Suprapubic skin (tissue), 4 donors: Measurements from ENCODE around the gene CSNK1G2. TPM values are rescaled to one million over a fixed set of nuclear protein-coding genes. Genes with fewer than 3 reads are reported as not detected.

Experiments used
- DNase-seq, 2 donors: peaks; one replicate each; pipeline ENCODE4 v3.0.0-alpha.2; 2019; ENCODE audit warnings: low spot score in 2 of 2
- H3K27ac ChIP-seq: fragments of 200-600 bp; sonication (generic); one replicate; pipeline ENCODE4 v1.5.1; 2019
- H3K27me3 ChIP-seq: fragments of 200-600 bp; sonication (generic); one replicate; pipeline ENCODE4 v1.5.1; 2019
- H3K36me3 ChIP-seq: fragments of 200-600 bp; sonication (generic); one replicate; pipeline ENCODE4 v1.5.1; 2019
- H3K4me1 ChIP-seq: fragments of 200-600 bp; sonication (generic); one replicate; pipeline ENCODE4 v1.5.1; 2019
- H3K4me3 ChIP-seq: fragments of 200-600 bp; sonication (generic); one replicate; pipeline ENCODE4 v1.5.1; 2019; ENCODE audit warnings: mild to moderate bottlenecking
- H3K9me3 ChIP-seq: fragments of 200-600 bp; sonication (generic); one replicate; pipeline ENCODE4 v1.5.1; 2019
- CTCF ChIP-seq, 2 donors: fragments of 200-600 bp in 1 of 2; fragments of 450-650 bp in 1 of 2; sonication (generic) in 1 of 2; IDR thresholded peaks; one replicate each; pipeline ENCODE4 v1.5.1; 2016 to 2019; ENCODE audit warnings: antibody characterized with exemption in 2 of 2, mild to moderate bottlenecking in 1 of 2, moderate library complexity in 1 of 2
- EP300 ChIP-seq: sonication (generic); formaldehyde crosslinking; IDR thresholded peaks from one replicate; pipeline ENCODE4 v1.6.1; 2017; ENCODE audit warnings: antibody characterized with exemption
- POLR2A ChIP-seq, 2 donors: fragments of 450-650 bp; IDR thresholded peaks; one replicate each; pipeline ENCODE4 v1.6.1; 2017; ENCODE audit warnings: antibody characterized with exemption in 2 of 2, mild to moderate bottlenecking in 2 of 2, moderate library complexity in 2 of 2
- POLR2AphosphoS5 ChIP-seq, 3 donors: sonication (generic); formaldehyde crosslinking; IDR thresholded peaks; one replicate each; pipeline ENCODE4 v1.6.1; 2017; ENCODE audit warnings: antibody characterized with exemption in 3 of 3
- WGBS: methylation state at CpG from one replicate; pipeline ENCODE4 v1.1.5; 2018; 5-methylcytosine and 5-hydroxymethylcytosine counted together
- total RNA-seq, 4 donors: library from RNA; depleted of rRNA; stranded (reverse); fragments of >200 nt; gene quantifications; one replicate each; pipeline ENCODE4 v1.1.0, GENCODE V29; 2016

CSNK1G2 gene
- total RNA-seq, 4 donors from 2014 or later = 46.1 to 89.0 (median 59.3) TPM

DNA sequence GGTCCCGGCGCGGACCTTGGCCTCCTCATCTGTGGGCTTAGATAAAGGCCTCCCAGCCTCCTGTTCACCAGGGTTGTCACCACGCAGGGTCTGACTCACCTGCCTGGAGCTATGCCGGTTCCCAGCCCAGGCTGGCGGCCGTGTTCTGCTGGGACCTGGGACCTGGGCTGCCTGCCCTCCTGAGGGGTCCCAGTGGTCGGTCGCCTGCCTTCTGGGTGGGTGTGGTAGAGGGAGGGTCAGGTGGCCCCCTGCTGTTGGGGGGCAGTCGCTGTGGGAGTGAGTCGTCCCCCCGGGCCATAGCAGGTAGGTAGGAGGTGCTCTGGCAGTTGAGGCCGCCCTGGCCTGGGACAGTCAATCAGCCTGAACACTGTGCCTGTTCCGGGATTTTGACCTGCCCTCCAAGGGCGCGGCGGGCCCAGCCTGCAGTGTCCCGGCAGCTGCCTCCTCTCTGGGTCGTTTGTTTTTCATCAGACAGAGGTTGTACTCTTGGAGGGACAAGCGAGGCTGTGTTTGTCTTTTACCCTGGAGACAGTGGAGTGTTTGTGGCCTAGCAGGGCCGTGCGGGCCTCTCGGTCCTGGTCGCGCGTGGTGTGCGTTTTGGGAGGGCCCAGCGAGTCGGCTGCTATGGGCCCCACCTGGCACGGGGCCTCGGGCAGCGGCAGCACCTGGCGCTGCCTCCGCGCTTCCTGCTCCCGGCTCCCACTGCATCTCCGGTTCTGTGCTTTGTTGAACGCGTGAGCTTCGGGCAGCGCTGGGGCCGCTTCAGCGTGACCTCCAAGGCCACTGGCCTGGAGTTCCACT, 33.2 kb upstream of the CSNK1G2 start:
- peaks cover 10% of the 10 kb centered on the region for H3K36me3 ChIP-seq
- no peaks in the 10 kb centered on the region for H3K9me3 ChIP-seq
- no peak for TF ChIP-seq CTCF (IDR thresholded peaks at IDR 0.05)
- TF ChIP-seq POLR2AphosphoS5 (IDR thresholded peaks at IDR 0.05) = no peak
- TF ChIP-seq EP300 = no peak
- TF ChIP-seq POLR2A (IDR thresholded peaks at IDR 0.05) = no peak
- peak overlapping the region; percentile 36 for H3K4me3 ChIP-seq
- H3K27ac ChIP-seq = peak overlapping the region; percentile 90
- H3K4me1 ChIP-seq = peaks cover 65% of the 10 kb centered on the region
- DNase-seq = no peak
- WGBS = 45% methylated on average over 22 of the region's 43 CpGs
- H3K27me3 ChIP-seq = no peaks in the 10 kb centered on the region

- Histone ChIP-seq H3K27me3 (no peaks in the 10 kb centered on the region), H3K27ac (peak overlapping the region; percentile 90), H3K36me3 (peaks cover 15% of the 10 kb centered on the region), H3K4me1 (peaks cover 71% of the 10 kb centered on the region), H3K4me3 (peak overlapping the region; percentile 36), H3K9me3 (no peaks in the 10 kb centered on the region)
- WGBS = 68% methylated on average over 13 of the region's 13 CpGs
- no peak for TF ChIP-seq POLR2A (IDR thresholded peaks at IDR 0.05)
- no peak for DNase-seq
Measured at GRCh38 chr19:1908364-1908678, 32.7 kb upstream of the CSNK1G2 start.

GRCh38 chr19:1909761-1910080, 31.3 kb upstream of the CSNK1G2 start:
- WGBS = 54% methylated on average over 3 of the region's 10 CpGs
- Histone ChIP-seq H3K27ac (peak overlapping the region; percentile 68), H3K36me3 (peaks cover 19% of the 10 kb centered on the region), H3K27me3 (no peaks in the 10 kb centered on the region), H3K4me1 (peaks cover 75% of the 10 kb centered on the region), H3K4me3 (no peak overlapping the region), H3K9me3 (no peaks in the 10 kb centered on the region)
- no peak for TF ChIP-seq CTCF (IDR thresholded peaks at IDR 0.05)
- no peak for TF ChIP-seq POLR2AphosphoS5 (IDR thresholded peaks at IDR 0.05)
- TF ChIP-seq POLR2A (IDR thresholded peaks at IDR 0.05) = no peak
- no peak for TF ChIP-seq EP300
- no peak for DNase-seq

DNA sequence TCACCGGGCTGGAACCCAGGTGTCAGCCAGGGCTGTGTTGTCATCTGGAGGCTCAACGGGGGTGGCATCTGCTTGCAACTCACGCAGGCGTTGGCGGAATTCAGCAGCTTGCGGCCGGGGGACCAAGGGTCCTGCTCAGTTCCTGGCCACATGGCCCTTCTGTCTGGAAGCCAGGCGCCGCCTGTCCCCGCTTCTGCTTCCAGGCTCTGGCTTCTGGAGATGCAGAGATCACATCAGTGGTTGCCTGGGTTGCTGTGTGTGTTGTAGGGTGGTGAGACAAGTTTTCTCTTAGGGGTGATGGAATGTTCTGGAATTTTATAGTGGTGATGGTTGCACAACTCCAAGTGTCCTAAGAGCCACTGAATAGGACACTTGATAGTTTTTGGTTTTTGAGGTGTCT, 30.8 kb upstream of the CSNK1G2 start:
- no peaks in the 10 kb centered on the region for H3K27me3 ChIP-seq
- no peak for DNase-seq
- H3K27ac ChIP-seq = peak overlapping the region; percentile 68
- WGBS = 43% methylated on average over 8 of the region's 10 CpGs
- H3K9me3 ChIP-seq = no peaks in the 10 kb centered on the region
- no peak overlapping the region for H3K4me3 ChIP-seq
- H3K36me3 ChIP-seq = peaks cover 23% of the 10 kb centered on the region
- no peak for TF ChIP-seq CTCF (IDR thresholded peaks at IDR 0.05)
- H3K4me1 ChIP-seq = peaks cover 76% of the 10 kb centered on the region

GRCh38 chr19:1911098-1911497, 29.9 kb upstream of the CSNK1G2 start:
- Histone ChIP-seq H3K4me1 (peaks cover 72% of the 10 kb centered on the region), H3K9me3 (no peaks in the 10 kb centered on the region), H3K36me3 (peaks cover 25% of the 10 kb centered on the region), H3K27ac (no peak overlapping the region), H3K27me3 (no peaks in the 10 kb centered on the region), H3K4me3 (no peak overlapping the region)
- TF ChIP-seq CTCF (IDR thresholded peaks at IDR 0.05) = no peak
- no peak for TF ChIP-seq EP300
- no peak for TF ChIP-seq POLR2AphosphoS5 (IDR thresholded peaks at IDR 0.05)
- no peak for TF ChIP-seq POLR2A (IDR thresholded peaks at IDR 0.05)
- DNase-seq = no peak
- WGBS = 89% methylated on average over 13 of the region's 13 CpGs

DNA sequence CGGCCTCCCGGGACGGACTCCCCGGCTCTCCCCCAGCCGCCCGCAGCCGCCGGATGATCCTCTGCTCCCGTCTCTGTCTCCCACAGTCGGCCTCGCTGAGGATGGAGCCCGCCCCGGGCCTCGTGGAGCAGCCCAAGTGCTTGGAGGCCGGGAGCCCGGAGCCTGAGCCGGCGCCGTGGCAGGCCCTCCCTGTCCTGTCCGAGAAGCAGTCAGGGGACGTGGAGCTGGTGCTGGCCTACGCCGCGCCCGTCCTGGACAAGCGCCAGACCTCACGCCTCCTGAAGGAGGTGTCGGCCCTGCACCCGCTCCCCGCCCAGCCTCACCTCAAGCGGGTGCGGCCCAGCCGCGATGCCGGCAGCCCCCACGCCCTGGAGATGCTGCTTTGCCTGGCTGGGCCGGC, 29.0 kb upstream of the CSNK1G2 start:
- H3K9me3 ChIP-seq = no peaks in the 10 kb centered on the region
- no peaks in the 10 kb centered on the region for H3K27me3 ChIP-seq
- H3K4me3 ChIP-seq = no peak overlapping the region
- WGBS = 88% methylated on average over 19 of the region's 37 CpGs
- H3K27ac ChIP-seq = peak overlapping the region; percentile 7
- TF ChIP-seq POLR2A (IDR thresholded peaks at IDR 0.05) = no peak
- no peak for TF ChIP-seq EP300
- TF ChIP-seq CTCF (IDR thresholded peaks at IDR 0.05) = no peak
- no peak for TF ChIP-seq POLR2AphosphoS5 (IDR thresholded peaks at IDR 0.05)
- H3K4me1 ChIP-seq = peaks cover 69% of the 10 kb centered on the region
- no peak for DNase-seq
- H3K36me3 ChIP-seq = peaks cover 25% of the 10 kb centered on the region
